IPS-18c (cell line): ENCODE results near the gene MARCHF9.

Source experiments
- H3K4me3 ChIP-seq: 2 replicates; pipeline ENCODE4 v1.7.0; 2013; ENCODE audit warnings: low read depth, mild to moderate bottlenecking, low read length, moderate library complexity; ENCODE audit not compliant: insufficient read depth
- H3K9me3 ChIP-seq: one replicate; pipeline ENCODE4 v1.6.1; 2013; ENCODE audit warnings: mild to moderate bottlenecking, low read length, moderate library complexity; ENCODE audit not compliant: control insufficient read depth, insufficient read depth

MARCHF9 gene

DNA sequence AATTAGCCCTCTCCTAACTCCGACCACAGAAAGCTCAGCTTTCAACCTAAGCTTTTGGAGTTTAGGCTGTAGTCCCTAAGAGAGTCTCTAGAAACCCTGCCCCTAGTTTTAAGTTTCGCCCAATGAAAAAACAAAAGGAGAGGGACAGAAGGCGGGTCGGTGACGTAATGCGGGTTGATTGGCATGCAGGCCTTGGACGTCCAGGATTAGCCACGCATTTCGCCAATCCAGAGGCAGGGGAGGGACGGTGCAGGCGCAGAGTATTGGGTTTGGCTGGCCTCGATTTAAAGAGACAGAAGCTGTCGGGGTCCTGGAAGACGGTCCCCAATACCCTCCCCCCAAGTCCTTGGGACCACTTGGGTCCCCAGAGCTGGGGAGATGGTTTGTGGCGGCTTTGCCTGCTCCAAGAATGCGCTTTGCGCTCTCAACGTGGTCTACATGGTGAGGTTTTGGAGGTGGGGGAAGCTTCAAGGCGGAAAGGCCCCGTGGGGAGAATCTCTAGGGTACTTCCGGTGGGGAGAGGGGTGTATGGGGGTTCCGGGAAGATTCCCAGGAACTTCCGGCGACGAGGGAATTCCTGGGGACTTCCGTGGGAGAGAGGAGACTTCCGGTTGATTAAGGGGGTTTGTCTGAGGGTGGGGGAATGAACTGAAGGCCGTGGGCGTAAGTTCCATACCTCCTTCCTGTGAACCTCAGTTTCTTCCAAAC is 10.0 kb upstream of the MARCHF9 start, which contains the start of gene TSPAN31:
TSS of gene TSPAN31 (plus strand) at position 263 of the 708 bp plus-strand sequence. CDS start at position 379, 116 bp downstream.
- Histone ChIP-seq H3K9me3 (no peaks in the 10 kb centered on the region), H3K4me3 (peak within 1 kb of the TSS; percentile 68)

DNA sequence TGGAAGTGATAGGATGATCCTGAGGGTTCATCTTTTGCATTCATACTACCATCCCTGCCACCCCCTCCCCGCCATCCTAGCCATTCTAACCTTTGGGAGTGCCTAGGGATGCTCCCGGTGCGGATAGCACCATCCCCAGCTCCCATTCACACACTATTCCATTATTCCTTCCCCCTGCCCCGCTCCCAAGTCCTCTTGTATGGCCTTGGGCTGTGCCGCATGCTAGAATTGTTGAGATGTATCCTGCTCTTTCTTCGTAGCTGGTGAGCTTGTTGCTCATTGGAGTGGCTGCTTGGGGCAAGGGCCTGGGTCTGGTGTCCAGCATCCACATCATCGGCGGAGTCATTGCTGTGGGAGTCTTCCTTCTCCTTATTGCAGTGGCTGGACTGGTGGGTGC is 9.4 kb upstream of the MARCHF9 start:
- peak overlapping the region; percentile 68 for H3K4me3 ChIP-seq
- H3K9me3 ChIP-seq = no peaks in the 10 kb centered on the region

DNA sequence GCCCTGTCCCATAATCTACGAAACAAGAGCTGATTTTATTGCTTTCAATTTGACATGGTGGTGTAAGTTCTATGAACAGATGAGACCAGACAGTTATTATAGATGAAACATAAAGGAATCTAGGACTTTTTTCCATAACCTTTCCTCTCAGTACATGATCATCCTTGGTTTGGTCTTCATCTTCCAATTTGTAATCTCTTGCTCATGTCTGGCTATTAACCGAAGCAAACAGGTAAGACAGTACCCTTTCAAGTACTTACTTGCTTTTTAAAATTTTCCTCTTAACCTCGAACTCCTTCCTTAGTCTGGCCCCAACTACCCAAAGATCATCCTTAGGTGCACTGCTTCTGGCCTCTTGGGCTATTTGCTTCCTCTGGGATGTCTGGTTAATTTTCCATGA is 8.9 kb upstream of the MARCHF9 start:
- Histone ChIP-seq H3K9me3 (no peaks in the 10 kb centered on the region), H3K4me3 (peak overlapping the region; percentile 68; the same call in 1 of the 2 replicates)

DNA sequence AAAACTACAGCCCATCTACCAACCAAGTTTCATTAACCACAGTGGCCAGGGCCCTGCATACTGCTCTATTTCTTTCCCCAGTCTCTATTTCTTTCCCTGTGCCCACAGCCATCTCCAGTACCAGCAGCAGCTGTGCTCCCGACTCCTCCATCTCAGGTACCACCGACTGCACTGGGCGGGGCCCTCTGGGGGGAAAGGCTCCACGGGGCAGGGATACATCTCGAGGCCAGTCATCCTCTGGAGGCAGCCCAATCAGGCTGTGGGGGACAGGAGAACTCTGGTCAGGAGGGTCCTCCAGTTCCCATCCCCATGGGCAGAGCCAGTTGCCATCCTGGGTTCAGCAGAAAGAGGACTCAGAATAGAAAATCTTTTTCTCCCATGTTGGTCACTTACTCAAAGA is 5.8 kb upstream of the MARCHF9 start:
- Histone ChIP-seq H3K4me3 (no peak overlapping the region), H3K9me3 (no peaks in the 10 kb centered on the region)

DNA sequence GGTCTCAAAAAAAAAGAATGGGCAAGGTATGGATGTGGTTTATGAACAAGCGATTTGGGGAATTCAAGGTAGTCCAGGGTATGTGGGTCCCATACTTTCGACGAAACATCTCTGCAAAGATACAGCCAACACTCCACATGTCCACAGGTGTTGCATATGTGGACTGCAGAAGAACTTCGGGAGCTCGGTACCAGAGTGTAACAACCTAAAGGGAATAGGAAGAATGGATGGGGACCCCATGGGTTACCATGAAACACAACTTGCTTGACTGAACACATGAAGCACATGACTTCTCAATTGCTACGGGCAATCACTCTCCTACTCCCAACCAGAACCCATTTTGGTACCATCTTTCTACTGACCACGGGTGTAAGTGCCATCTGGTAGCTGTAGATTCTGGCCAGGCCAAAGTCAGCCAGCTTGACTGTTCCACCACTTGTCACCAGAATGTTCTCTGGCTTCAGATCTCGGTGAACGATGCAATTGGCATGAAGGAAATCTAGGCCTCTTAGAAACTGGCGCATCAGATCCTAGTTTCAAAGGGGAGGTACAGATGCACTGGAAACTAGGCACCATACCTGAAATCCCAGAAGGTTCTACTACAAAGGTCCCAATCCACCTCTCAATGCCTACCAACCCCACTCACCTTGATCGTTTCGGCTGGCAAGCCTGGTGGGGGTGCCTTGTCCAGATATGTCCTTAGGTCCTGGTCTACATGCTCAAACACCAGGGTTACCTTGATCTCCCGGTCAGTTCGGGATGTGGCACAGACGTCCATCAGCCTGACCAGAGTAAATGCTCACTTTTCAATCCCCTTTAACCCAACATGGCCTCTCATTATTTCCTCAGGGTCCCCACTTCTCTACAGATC is 4.1 kb upstream of the MARCHF9 start:
- H3K4me3 ChIP-seq = peak overlapping the region; percentile 98
- H3K9me3 ChIP-seq = no peaks in the 10 kb centered on the region

DNA sequence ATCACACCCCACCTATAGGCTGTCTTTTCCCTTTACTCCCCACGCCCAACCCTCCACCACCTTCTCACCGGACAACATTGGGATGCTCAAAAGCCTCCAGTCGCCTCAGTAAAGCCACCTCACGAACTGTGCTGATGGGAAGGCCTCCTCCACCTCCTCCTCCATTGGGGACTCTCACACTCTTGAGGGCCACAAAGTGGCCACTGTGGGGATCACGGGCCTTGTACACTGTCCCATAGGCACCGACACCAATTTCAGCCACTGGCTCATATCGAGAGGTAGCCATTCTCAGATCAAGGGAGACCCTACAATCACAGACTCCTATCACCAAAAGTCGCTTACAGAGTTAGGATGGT is 3.5 kb upstream of the MARCHF9 start:
- peak overlapping the region; percentile 98 for H3K4me3 ChIP-seq
- no peaks in the 10 kb centered on the region for H3K9me3 ChIP-seq

DNA sequence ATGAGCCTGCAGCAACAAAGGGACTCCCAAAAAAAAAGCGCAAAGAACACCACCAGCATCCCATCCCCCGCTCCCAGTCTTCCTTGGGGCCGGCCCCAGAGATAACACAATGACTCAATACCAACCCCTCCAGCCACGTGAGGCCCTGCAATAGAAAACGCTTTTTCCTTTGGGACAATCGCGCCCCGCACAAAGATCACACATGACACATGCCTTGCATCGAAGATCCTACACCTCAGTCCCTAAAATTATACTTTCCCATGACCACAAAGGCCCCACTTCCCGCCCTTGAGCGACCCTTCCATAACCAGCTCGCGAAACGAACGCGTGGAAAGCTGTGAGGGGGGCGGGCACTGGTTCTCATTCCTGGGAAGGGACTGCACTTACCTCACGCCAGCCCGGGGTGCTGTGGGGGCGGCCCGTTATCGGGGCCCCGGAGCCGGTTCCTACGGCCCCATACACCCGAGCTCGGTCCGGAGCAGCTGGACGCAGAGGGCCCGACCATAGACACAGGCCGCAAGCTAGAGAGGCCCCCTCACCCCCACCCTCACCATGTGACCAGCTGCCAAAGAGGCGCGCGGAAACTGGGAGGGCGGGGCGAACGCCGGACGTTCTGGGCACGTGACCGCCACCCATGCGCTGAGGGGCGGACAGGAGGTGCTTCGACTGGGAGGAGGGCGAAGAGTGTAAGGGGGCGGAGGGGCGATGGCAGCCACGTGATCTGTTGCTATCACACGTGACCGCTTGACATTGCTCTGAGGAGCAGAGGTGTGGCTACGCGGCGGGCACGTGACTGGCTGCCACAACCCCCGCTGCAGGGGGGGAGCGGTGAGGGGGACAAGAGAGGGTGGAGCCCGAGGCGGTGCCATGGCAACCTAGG is 2.9 kb upstream of the MARCHF9 start, which contains the start of gene CDK4:
TSS of gene CDK4 (minus strand) at position 523 of the 880 bp plus-strand sequence. CDS start 593 bp downstream, outside the sequence.
- Histone ChIP-seq H3K9me3 (no peaks in the 10 kb centered on the region), H3K4me3 (peak within 1 kb of the TSS; percentile 98)

DNA sequence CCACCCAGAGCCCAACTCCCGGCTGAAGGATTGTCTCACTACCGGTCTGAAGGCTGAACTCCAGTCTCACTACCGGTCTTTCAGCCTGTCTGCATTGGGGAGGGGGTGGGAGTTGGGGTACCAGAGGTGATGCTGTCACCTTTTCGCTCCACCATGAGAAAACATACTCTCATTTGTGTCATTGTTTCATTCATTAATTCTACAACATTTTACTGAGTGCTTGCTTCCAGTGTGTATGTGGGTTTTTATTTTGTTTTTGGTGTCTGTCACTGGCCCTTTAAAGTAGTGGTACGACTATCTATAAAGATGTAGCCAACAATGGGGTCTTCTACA is 2.3 kb upstream of the MARCHF9 start:
- Histone ChIP-seq H3K9me3 (no peaks in the 10 kb centered on the region), H3K4me3 (no peak overlapping the region; the same call in 1 of the 2 replicates)

DNA sequence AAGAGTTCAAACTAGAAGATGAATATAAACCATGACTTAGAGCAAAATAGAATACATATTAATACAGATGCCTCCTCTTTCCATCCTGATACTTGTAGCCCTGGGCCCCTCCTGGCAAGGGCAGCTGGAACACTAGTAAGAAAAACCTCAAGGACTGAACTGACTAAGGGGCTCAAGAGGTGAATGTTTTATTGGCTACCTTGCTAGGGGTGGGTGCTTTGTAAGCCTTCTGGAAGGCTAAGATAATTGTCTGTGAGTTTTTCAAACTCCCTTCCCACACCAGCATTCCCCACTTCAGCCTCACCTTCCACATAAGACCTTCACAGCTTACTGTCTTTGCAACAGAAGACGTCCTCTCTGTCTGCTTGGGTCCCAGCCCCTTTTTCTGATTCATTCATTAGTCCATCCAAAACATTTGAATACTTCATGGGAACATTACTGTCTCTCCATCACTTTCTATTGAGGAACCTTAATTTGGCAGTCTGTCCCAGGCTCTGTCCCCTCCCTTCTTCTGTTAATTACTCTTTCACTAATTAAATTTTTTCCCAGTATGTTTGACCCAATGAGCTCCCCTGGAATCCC is 1.1 kb upstream of the MARCHF9 start:
- peak overlapping the region; percentile 57; the same call in 1 of the 2 replicates for H3K4me3 ChIP-seq

DNA sequence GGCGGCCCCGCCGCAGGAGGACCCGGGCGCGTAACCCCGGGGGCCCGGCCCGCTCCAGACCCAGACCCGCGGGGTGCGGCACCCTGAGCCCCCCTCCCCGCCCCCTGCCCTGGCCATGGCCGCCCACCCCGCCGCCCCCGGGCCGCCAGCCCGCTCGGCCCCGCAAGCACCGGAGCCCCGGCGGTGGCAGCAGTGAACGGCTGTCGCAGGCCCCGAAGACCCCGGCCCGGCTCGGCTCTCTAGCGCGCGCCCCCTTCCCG is 221 bp downstream of the MARCHF9 start:
- H3K4me3 ChIP-seq = peak overlapping the region; percentile 52

More for the DNA sequence above, 1.1 kb upstream of the MARCHF9 start:
- H3K9me3 ChIP-seq = no peaks in the 10 kb centered on the region

DNA sequence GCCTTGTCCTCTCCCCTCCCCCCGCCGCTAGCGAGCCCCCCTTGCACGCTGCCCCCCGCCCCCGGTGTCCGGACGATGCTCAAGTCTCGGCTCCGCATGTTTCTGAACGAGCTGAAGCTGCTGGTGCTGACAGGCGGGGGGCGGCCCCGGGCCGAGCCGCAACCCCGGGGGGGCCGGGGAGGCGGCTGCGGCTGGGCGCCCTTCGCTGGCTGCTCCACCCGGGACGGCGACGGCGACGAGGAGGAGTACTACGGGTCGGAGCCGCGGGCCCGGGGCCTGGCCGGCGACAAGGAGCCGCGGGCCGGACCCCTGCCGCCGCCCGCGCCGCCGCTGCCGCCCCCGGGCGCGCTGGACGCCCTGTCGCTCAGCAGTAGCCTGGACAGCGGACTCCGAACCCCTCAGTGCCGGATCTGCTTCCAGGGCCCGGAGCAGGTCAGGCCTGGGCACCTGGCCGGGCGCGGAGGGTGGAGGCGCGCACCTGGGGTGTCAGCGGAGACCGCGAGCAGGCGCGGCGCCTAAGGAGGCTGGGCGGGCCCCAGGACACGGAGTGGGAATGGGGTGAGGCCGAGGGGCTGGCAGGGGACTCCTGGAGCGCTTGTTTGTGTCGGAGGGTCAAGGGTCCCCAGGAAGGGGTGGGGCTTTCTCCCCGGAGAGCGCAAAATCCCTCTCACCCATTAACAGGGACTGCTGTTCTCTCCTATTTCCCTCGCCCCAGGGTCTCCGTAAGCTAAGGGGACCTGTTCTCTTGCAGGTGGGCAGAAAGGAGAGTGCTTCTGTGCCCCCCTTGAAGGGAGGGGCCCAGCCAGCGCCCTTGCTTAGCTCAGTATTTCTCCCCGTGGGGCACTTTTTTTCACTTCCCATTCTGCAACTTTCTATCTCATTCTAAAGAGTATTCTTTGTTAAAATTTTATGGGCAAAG is 810 bp downstream of the MARCHF9 start:
- no peaks in the 10 kb centered on the region for H3K9me3 ChIP-seq
- peak overlapping the region; percentile 52 for H3K4me3 ChIP-seq

More for the DNA sequence above, 221 bp downstream of the MARCHF9 start:
- no peaks in the 10 kb centered on the region for H3K9me3 ChIP-seq

DNA sequence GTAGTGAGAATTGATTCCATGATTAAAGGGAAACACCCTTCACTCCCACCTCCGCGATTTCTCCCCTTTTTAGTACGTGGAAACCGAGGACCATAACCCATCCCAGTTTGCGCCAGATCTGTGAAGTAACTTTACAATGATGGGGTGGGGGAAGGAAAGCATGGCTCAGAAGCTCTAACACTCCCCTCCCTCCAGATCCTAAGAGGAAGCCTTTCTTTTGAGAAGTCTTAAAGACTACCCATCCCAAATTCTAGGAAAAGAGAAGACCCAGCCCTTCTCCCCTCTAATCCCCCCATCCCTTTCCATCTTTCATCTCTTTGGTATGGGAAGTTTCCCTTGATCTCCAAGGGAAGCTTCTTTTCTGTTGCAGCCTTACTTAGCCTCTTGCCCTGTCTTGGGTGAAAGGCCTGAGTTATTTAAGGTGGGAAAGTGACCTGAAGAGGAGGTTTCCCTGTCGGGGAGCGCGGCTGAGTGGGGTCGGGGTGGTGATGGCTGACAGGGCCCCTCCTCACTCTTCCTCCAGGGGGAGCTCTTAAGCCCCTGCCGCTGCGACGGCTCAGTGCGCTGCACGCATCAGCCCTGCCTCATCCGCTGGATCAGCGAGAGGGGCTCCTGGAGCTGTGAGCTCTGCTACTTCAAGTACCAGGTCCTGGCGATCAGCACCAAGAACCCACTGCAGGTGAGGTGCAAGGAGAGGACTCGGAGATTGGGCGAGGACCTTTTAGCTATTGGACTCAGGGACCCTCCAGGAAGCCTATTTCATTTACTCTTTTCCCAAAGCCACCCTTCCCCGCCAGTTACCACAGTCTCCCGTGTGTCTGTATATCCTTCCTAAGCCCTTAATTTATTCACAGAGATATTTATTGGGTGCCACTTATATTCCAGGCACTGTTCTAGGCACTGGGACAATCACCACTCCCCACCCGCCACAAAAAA is 1.8 kb downstream of the MARCHF9 start:
- Histone ChIP-seq H3K9me3 (no peaks in the 10 kb centered on the region), H3K4me3 (peak overlapping the region; percentile 52; the same call in 1 of the 2 replicates)

DNA sequence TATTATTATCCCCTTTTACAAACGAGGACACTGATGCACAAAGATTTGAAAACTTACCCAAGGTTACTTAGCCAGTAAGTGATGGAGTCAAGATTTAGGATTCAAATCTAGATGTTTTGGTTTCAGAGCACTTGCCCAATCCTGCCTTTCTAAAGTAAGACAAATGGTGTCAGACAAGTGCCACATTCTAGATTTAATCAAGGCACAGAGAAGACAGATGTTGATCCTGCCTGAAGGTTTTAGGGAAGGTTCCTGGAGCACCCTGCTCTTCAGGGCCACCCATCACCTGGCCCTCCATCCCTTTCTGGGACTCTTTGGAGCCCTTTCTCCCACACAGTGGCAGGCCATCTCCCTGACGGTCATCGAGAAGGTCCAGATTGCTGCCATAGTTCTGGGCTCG is 2.9 kb downstream of the MARCHF9 start:
- no peak overlapping the region for H3K4me3 ChIP-seq
- H3K9me3 ChIP-seq = no peaks in the 10 kb centered on the region

DNA sequence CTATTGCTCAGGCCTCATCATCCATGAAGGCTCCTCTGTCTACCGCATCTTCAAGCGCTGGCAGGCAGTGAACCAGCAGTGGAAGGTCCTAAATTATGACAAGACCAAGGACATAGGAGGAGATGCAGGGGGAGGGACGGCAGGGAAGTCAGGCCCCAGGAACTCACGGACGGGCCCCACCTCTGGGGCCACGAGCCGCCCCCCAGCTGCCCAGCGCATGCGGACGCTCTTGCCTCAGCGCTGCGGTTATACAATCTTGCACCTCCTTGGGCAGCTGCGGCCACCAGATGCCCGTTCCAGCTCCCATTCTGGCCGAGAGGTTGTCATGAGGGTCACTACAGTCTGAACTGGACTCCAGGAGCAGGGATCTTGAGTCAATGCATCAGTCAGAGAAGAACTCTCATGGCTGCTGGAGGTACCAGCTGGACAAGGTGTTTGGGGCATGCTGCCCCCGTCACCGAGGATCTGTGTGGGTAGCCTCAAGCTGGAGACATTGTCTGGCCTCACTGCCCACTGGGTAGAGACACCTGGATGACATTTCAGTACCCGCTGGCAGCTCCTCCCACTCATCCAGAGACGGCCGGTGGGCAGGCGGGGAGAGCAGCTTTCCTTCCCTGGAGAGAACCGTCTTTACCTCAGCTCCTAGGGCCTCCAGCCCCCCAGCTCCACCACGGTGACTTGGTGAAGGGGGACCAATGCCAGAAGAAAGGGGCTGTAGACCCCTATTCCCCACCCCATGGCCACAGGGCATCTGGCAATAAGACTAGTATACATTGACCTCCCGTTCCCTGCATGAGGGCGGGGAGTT is 3.9 kb downstream of the MARCHF9 start:
- H3K4me3 ChIP-seq = no peak overlapping the region
- H3K9me3 ChIP-seq = no peaks in the 10 kb centered on the region
